HepG2 (cell line): Measurements from ENCODE around the gene CYB5R3. TPM values are rescaled to one million over a fixed set of nuclear protein-coding genes. Genes with fewer than 3 reads are reported as not detected.
A peak's percentile ranks its signal among the peaks of the same experiment; 100 is the strongest.

Source experiments
- ATAC-seq: fragments of 200-7000 bp; cut with Tn5 transposase; 3 replicates; pipeline ENCODE4 v1.9.1; 2020; ENCODE audit warnings: mild to moderate bottlenecking, moderate library complexity
- BruUV-seq: library from RNA; stranded (reverse); fragments of 400-500 nt; replicated peaks from 2 replicates; lab custom pipeline; 2021; lab: Mats Ljungman, UMichigan
- CTCF ChIA-PET: fragments of 300-600 bp; formaldehyde crosslinking; extraction: SDS; loops from one replicate; lab custom pipeline; 2021; ENCODE audit warnings: low total read pairs, inconsistent platforms, low intra/inter-chr PET ratio; lab: Yijun Ruan, JAX
- POLR2A ChIA-PET: fragments of 350-600 bp; sonication (Branson Sonifier 250); formaldehyde crosslinking; loops from one replicate; lab custom pipeline; 2020; ENCODE audit warnings: antibody characterized with exemption, inconsistent platforms; lab: Yijun Ruan, JAX
- DNase-seq: peaks from one replicate; pipeline ENCODE4 v3.0.0-alpha.2; 2015; ENCODE audit warnings: low spot score
- FAIRE-seq: peaks from 3 replicates; lab custom pipeline; 2011; peaks lifted over from hg19 to GRCh38; lab: Jason Lieb, UNC
- H2AFZ ChIP-seq: one replicate; pipeline ENCODE4 v1.6.1; 2011; ENCODE audit warnings: low read length, inconsistent platforms
- H3K27ac ChIP-seq: fragments of 300-600 bp; 3 replicates; pipeline ENCODE4 v1.8.0; 2011; ENCODE audit warnings: mixed run types, mild to moderate bottlenecking, mixed read lengths, low read length, inconsistent platforms; ENCODE audit not compliant: insufficient read depth; ENCODE audit errors: extremely low read length
- H3K27me3 ChIP-seq, 2 experiments: fragments of 200-600 bp in 1 of 2; 2 replicates in 1 of 2; 3 replicates in 1 of 2; pipeline versions ENCODE4 v1.6.0 to v1.8.0; 2011; ENCODE audit warnings: low read length in 2 of 2, mild to moderate bottlenecking in 2 of 2, moderate library complexity in 2 of 2, inconsistent platforms in 1 of 2; ENCODE audit not compliant: insufficient read depth in 2 of 2, control insufficient read depth in 1 of 2
- H3K36me3 ChIP-seq, 2 experiments: fragments of 200-600 bp in 1 of 2; replicated peaks in 1 of 2; 2 replicates in 1 of 2; 3 replicates in 1 of 2; pipeline versions ENCODE4 v1.5.1 to v1.8.0; 2011; ENCODE audit warnings: low read length in 2 of 2, inconsistent platforms in 1 of 2; ENCODE audit not compliant: insufficient read depth in 2 of 2, control insufficient read depth in 1 of 2
- H3K4me1 ChIP-seq: 2 replicates; pipeline ENCODE4 v1.5.1; 2012; ENCODE audit warnings: low read length, inconsistent platforms; ENCODE audit not compliant: insufficient read depth
- H3K4me2 ChIP-seq: 2 replicates; pipeline ENCODE4 v1.6.0; 2011; ENCODE audit warnings: low read depth, low read length, inconsistent platforms
- H3K4me3 ChIP-seq, 3 experiments: fragments of 200-600 bp in 1 of 3; sonication (generic), shearing (Covaris generic) in 1 of 3; replicated peaks in 1 of 3; 2 replicates each; pipeline ENCODE4 v1.5.1; 2011 to 2016; ENCODE audit warnings: low read length in 3 of 3, inconsistent platforms in 2 of 3, low read depth in 2 of 3, mild to moderate bottlenecking in 2 of 3, control low read depth in 1 of 3, mixed read lengths in 1 of 3; ENCODE audit not compliant: insufficient read depth in 1 of 3
- H3K79me2 ChIP-seq: one replicate; pipeline ENCODE4 v1.6.1; 2011; ENCODE audit warnings: low read length, inconsistent platforms; ENCODE audit not compliant: insufficient read depth
- H3K9ac ChIP-seq: 2 replicates; pipeline ENCODE4 v1.6.0; 2011; ENCODE audit warnings: mild to moderate bottlenecking, low read depth, low read length, inconsistent platforms; ENCODE audit not compliant: insufficient read depth
- H3K9me3 ChIP-seq: 2 replicates; pipeline ENCODE4 v1.5.1; 2012; ENCODE audit warnings: mild to moderate bottlenecking, low read length
- H4K20me1 ChIP-seq: 2 replicates; pipeline ENCODE4 v1.6.0; 2011; ENCODE audit warnings: inconsistent platforms, mild to moderate bottlenecking, low read length, moderate library complexity; ENCODE audit not compliant: insufficient read depth
- ARNT ChIP-seq: fragments of 450-650 bp; IDR thresholded peaks from 2 replicates; pipeline ENCODE4 v1.6.1; 2017
- CENPX ChIP-seq: sonication (generic); formaldehyde crosslinking; IDR thresholded peaks from 2 replicates; pipeline ENCODE4 v1.9.0; 2021; ENCODE audit warnings: mild to moderate bottlenecking, missing genetic modification reagents, moderate library complexity
- GPN1 ChIP-seq: sonication (generic); formaldehyde crosslinking; IDR thresholded peaks from 2 replicates; pipeline ENCODE4 v1.5.1; 2020; ENCODE audit warnings: missing genetic modification reagents, borderline replicate concordance
- KLF6 ChIP-seq: IDR thresholded peaks from 2 replicates; pipeline ENCODE4 v1.8.0; 2016; ENCODE audit warnings: missing biosample characterization, missing genetic modification reagents
- NFIB ChIP-seq: sonication (generic); formaldehyde crosslinking; IDR thresholded peaks from 2 replicates; pipeline ENCODE4 v1.9.0; 2021; ENCODE audit warnings: missing genetic modification reagents, mild to moderate bottlenecking, borderline replicate concordance
- NONO ChIP-seq, 2 experiments: fragments of 450-650 bp in 1 of 2; sonication (generic) in 1 of 2; formaldehyde crosslinking in 1 of 2; IDR thresholded peaks in 1 of 2; conservative IDR thresholded peaks in 1 of 2; 2 replicates each; pipeline versions ENCODE4 v1.6.1 to v1.8.0; 2017 to 2022; ENCODE audit warnings: mild to moderate bottlenecking in 1 of 2, missing genetic modification reagents in 1 of 2, moderate library complexity in 1 of 2
- POLR2A ChIP-seq, 2 experiments: IDR thresholded peaks; 2 replicates each; pipeline ENCODE4 v1.6.1; 2011; ENCODE audit warnings: low read depth in 2 of 2, low read length in 2 of 2, mild to moderate bottlenecking in 1 of 2, moderate library complexity in 1 of 2; ENCODE audit not compliant: insufficient read depth in 1 of 2
- PTBP1 ChIP-seq: fragments of 200-400 bp; formaldehyde crosslinking; IDR thresholded peaks from 2 replicates; pipeline ENCODE4 v1.6.1; 2018; ENCODE audit warnings: low read length, low read depth; ENCODE audit not compliant: poor library complexity, severe bottlenecking
- REXO4 ChIP-seq: sonication (generic); formaldehyde crosslinking; IDR thresholded peaks from 2 replicates; pipeline ENCODE4 v1.8.0; 2022; ENCODE audit warnings: missing genetic modification reagents, mild to moderate bottlenecking, borderline replicate concordance
- SATB2 ChIP-seq: sonication (generic); formaldehyde crosslinking; IDR thresholded peaks from 2 replicates; pipeline ENCODE4 v1.5.0; 2020; ENCODE audit warnings: missing genetic modification reagents
- SP1 ChIP-seq, 2 experiments: fragments of 450-650 bp in 1 of 2; sonication (generic) in 1 of 2; formaldehyde crosslinking in 1 of 2; IDR thresholded peaks; 2 replicates each; pipeline versions ENCODE4 v1.4.0 to v1.6.1; 2016 to 2020; ENCODE audit warnings: missing genetic modification reagents in 1 of 2
- SUZ12 ChIP-seq: fragments of 150-350 bp; IDR thresholded peaks from 2 replicates; pipeline ENCODE4 v1.6.1; 2014; ENCODE audit warnings: low read depth, low read length
- ZC3H4 ChIP-seq: sonication (generic); formaldehyde crosslinking; IDR thresholded peaks from 2 replicates; pipeline ENCODE4 v1.4.0; 2020; ENCODE audit warnings: missing genetic modification reagents, borderline replicate concordance
- ZMYM3 ChIP-seq: sonication (generic); formaldehyde crosslinking; IDR thresholded peaks from 2 replicates; pipeline ENCODE4 v1.5.1; 2020; ENCODE audit warnings: mild to moderate bottlenecking, missing genetic modification reagents
- ZNF33B ChIP-seq: sonication (generic); formaldehyde crosslinking; IDR thresholded peaks from 2 replicates; pipeline ENCODE4 v1.5.1; 2020; ENCODE audit warnings: mild to moderate bottlenecking, missing genetic modification reagents
- ZNF782 ChIP-seq: sonication (generic); formaldehyde crosslinking; IDR thresholded peaks from 2 replicates; pipeline ENCODE4 v1.4.0; 2020; ENCODE audit warnings: missing genetic modification reagents, mild to moderate bottlenecking, borderline replicate concordance
- ZNF850 ChIP-seq: sonication (generic); formaldehyde crosslinking; conservative IDR thresholded peaks from 2 replicates; pipeline ENCODE4 v1.9.0; 2021; ENCODE audit warnings: mild to moderate bottlenecking, missing genetic modification reagents
- WGBS: methylation state at CpG from one replicate; pipeline ENCODE4 v1.1.6; 2017; ENCODE audit warnings: low lambda C conversion rate; 5-methylcytosine and 5-hydroxymethylcytosine counted together
- in situ Hi-C: cut with HindIII; loops from 2 replicates; pipeline ENCODE4 v1.10.0; 2017; ENCODE audit warnings: low pct_unique_long_range_greater_than_20kb; ENCODE audit not compliant: extremely low pct_ligation_motif_present
- intact Hi-C: fragments of 100-400 bp; cut with micrococcal nuclease; formaldehyde crosslinking; loops from one replicate; pipeline ENCODE4 v1.10.0; 2022; ENCODE audit not compliant: unreplicated experiment
- polyA plus RNA-seq, 8 experiments: library from polyadenylated mRNA; depleted of rRNA in 3 of 8; stranded (reverse) in 7 of 8; unstranded in 1 of 8; fragments of >200 nt; fragmentation: Illumina TruSeq in 4 of 8; extraction: Trizol in 4 of 8; gene quantifications; 2 replicates each; pipeline versions ENCODE4 v1.2.1 to v1.2.3, GENCODE V29; 2011 to 2016; ENCODE audit warnings: low read depth in 4 of 8, missing spikeins in 1 of 8, mixed read lengths in 1 of 8; ENCODE audit not compliant: insufficient read depth in 1 of 8
- total RNA-seq, 5 experiments: library from RNA; depleted of rRNA; stranded (reverse); fragments of >200 nt; fragmentation: Illumina TruSeq; extraction: Trizol; gene quantifications; 2 replicates each; pipeline ENCODE4 v1.2.3, GENCODE V29; 2016; ENCODE audit warnings: low read depth in 1 of 5
- TF ChIP-seq, protein P1 (sequence below): sonication (generic); formaldehyde crosslinking; IDR thresholded peaks from 2 replicates; pipeline ENCODE4 v1.5.0; 2020; ENCODE audit warnings: missing genetic modification reagents
- TF ChIP-seq, protein P2 (sequence below): sonication (generic); formaldehyde crosslinking; IDR thresholded peaks from 2 replicates; pipeline ENCODE4 v1.4.0; 2020; ENCODE audit warnings: missing genetic modification reagents
- TF ChIP-seq, protein P3 (sequence below): sonication (generic); formaldehyde crosslinking; conservative IDR thresholded peaks from 2 replicates; pipeline ENCODE4 v1.8.0; 2022; ENCODE audit warnings: low read depth, missing genetic modification reagents

The CYB5R3 gene
- total and polyA plus RNA-seq, 2 of the 13 experiments (the other 11 are each of a cell fraction or from before 2014, with no cell fraction given): 32.4 to 305 TPM

DNA sequence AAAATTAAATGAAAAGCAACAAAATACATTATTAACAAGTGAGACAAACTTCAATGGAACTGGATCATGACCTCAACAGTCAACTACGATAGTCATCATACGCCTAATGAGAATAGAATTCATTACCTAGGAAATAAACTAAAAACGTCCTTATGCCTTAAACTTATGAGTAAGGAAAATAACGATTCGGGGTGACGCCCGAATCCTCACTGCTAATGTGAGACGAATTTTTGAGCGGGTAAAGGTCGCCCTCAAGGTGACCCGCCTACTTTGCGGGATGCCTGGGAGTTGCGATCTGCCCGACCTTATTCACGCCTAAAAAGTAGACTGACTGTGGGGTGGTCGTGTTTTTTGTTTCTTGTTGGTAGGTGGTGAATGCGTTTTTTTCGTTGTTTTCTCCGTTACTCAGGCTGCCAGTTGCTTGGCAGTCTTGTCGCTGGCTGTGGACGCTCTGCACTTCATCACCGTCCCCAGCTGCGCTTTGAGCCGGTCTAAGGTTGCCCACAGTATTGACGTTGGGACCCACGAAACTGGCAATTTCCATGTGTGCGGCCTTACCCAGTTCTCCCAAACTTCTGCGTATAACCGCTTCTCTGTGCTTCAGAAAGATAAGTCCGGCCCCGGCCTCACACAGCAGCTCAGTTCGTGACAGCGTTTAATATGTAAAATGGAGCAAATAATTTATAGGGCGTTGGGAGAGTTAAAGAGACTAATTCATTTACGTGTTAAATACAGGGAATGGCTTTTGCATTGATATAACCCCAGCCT, 33.9 kb downstream of the CYB5R3 start:
- FAIRE-seq (peak; percentile 21), ATAC-seq (peak; percentile 78), DNase-seq (peak; percentile 96)
- Histone ChIP-seq H3K36me3 (peaks cover 7 to 15% of the 10 kb centered on the region in 2 experiments; a peak in 4 of 5 replicates), H3K27me3 (no peaks in the 10 kb centered on the region; a peak in 1 of 5 replicates), H3K9ac (peak overlapping the region; percentile 94), H3K4me1 (peaks cover 48% of the 10 kb centered on the region), H3K79me2 (peaks cover 40% of the 10 kb centered on the region), H3K4me2 (peak overlapping the region; percentile 99), H4K20me1 (peaks cover 14% of the 10 kb centered on the region), H3K27ac (peak overlapping the region; percentile 93), H2AFZ (no peak overlapping the region), H3K9me3 (no peaks in the 10 kb centered on the region), H3K4me3 (peak overlapping the region; percentile 75 to 90 (median 78))
- BruUV-seq: TSS peak; percentile 100
- ChIA-PET CTCF (no interaction called here), POLR2A (interaction anchor here (0.6 to 3.3 kb wide), 32 partner anchors 10 to 946 kb away, joined by 3 to 54 read pairs (median 4); partner anchors contain the start of genes ARFGAP3, CYB5R3 and SERHL2)
- intact Hi-C loops: loop anchor here (10.0 kb wide), 1 partner anchor 100 kb away; the partner anchor contains the start of gene RRP7A
- in situ Hi-C loops: no loop called here
- WGBS: 1% methylated on average over 35 of the region's 35 CpGs
- TF ChIP-seq KLF6 (CRISPR knock-in tag) (peak; percentile 98), ZC3H4 (CRISPR knock-in tag) (peak; percentile 100), ZNF850 (CRISPR knock-in tag) (no peak), POLR2A (IDR thresholded peaks at IDR 0.05; ENCODE audit: insufficient read depth in 1 of 2, low read depth in 2 of 2, low read length in 2 of 2) (peak; percentile 100), ZMYM3 (CRISPR knock-in tag) (no peak; the same call in 1 of the 2 replicates), NFIB (CRISPR knock-in tag) (no peak), ARNT (no peak), NONO (IDR thresholded peaks at IDR 0.05) (no peak), NONO (CRISPR knock-in tag; conservative IDR thresholded peaks at IDR 0.05) (peak; percentile 100), CENPX (CRISPR knock-in tag) (no peak), ZNF33B (CRISPR knock-in tag) (no peak), SP1 (IDR thresholded peaks at IDR 0.05) (no peak), SP1 (CRISPR knock-in tag; IDR thresholded peaks at IDR 0.05) (peak; percentile 54), SATB2 (peak; percentile 84), GPN1 (no peak; the same call in 1 of the 2 replicates), ZNF782 (CRISPR knock-in tag) (peak; percentile 87; the same call in 1 of the 2 replicates), SUZ12 (no peak), PTBP1 (no peak), REXO4 (CRISPR knock-in tag) (no peak)
- TF ChIP-seq, protein P1, sequence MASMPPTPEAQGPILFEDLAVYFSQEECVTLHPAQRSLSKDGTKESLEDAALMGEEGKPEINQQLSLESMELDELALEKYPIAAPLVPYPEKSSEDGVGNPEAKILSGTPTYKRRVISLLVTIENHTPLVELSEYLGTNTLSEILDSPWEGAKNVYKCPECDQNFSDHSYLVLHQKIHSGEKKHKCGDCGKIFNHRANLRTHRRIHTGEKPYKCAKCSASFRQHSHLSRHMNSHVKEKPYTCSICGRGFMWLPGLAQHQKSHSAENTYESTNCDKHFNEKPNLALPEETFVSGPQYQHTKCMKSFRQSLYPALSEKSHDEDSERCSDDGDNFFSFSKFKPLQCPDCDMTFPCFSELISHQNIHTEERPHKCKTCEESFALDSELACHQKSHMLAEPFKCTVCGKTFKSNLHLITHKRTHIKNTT (CRISPR knock-in tag): no peak
- TF ChIP-seq, protein P2, sequence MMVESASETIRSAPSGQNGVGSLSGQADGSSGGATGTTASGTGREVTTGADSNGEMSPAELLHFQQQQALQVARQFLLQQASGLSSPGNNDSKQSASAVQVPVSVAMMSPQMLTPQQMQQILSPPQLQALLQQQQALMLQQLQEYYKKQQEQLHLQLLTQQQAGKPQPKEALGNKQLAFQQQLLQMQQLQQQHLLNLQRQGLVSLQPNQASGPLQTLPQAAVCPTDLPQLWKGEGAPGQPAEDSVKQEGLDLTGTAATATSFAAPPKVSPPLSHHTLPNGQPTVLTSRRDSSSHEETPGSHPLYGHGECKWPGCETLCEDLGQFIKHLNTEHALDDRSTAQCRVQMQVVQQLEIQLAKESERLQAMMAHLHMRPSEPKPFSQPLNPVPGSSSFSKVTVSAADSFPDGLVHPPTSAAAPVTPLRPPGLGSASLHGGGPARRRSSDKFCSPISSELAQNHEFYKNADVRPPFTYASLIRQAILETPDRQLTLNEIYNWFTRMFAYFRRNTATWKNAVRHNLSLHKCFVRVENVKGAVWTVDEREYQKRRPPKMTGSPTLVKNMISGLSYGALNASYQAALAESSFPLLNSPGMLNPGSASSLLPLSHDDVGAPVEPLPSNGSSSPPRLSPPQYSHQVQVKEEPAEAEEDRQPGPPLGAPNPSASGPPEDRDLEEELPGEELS: peak; percentile 87
- TF ChIP-seq, protein P3, sequence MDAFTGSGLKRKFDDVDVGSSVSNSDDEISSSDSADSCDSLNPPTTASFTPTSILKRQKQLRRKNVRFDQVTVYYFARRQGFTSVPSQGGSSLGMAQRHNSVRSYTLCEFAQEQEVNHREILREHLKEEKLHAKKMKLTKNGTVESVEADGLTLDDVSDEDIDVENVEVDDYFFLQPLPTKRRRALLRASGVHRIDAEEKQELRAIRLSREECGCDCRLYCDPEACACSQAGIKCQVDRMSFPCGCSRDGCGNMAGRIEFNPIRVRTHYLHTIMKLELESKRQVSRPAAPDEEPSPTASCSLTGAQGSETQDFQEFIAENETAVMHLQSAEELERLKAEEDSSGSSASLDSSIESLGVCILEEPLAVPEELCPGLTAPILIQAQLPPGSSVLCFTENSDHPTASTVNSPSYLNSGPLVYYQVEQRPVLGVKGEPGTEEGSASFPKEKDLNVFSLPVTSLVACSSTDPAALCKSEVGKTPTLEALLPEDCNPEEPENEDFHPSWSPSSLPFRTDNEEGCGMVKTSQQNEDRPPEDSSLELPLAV (CRISPR knock-in tag): peak; percentile 85
